Kidney (tissue), 14 donors: ENCODE results near the gene BSG. TPM values are rescaled to one million over a fixed set of nuclear protein-coding genes. Genes with fewer than 3 reads are reported as not detected.

Experiments used
- DNase-seq, 5 donors: peaks; one replicate each; pipeline ENCODE4 v3.0.0-alpha.2; 2013 to 2020
- FAIRE-seq: peaks from 2 replicates; lab custom pipeline; 2012; peaks lifted over from hg19 to GRCh38; lab: Jason Lieb, UNC
- H3K27ac ChIP-seq, 2 donors: one replicate each; pipeline ENCODE4 v1.7.0; 2013; ENCODE audit warnings: low read depth in 2 of 2, low read length in 2 of 2, inconsistent platforms in 1 of 2
- H3K27me3 ChIP-seq: one replicate; pipeline ENCODE4 v1.7.1; 2013; ENCODE audit warnings: low read length, inconsistent platforms; ENCODE audit not compliant: control insufficient read depth, insufficient read depth
- H3K36me3 ChIP-seq, 3 donors: one replicate each; pipeline versions ENCODE4 v1.7.0 to v1.7.1; 2013; ENCODE audit warnings: low read length in 3 of 3, control low read depth in 1 of 3, inconsistent platforms in 1 of 3; ENCODE audit not compliant: insufficient read depth in 3 of 3, control insufficient read depth in 2 of 3
- H3K4me1 ChIP-seq, 3 donors: one replicate each; pipeline versions ENCODE4 v1.7.0 to v1.7.1; 2013; ENCODE audit warnings: low read length in 3 of 3, inconsistent platforms in 1 of 3, low read depth in 1 of 3; ENCODE audit not compliant: control insufficient read depth in 2 of 3, insufficient read depth in 2 of 3
- H3K4me3 ChIP-seq, 3 donors: one replicate each; pipeline versions ENCODE4 v1.7.0 to v1.8.1; 2013; ENCODE audit warnings: low read length in 3 of 3, control low read depth in 1 of 3, inconsistent platforms in 1 of 3
- H3K9ac ChIP-seq, 3 donors: one replicate each; pipeline versions ENCODE4 v1.7.0 to v1.7.1; 2013; ENCODE audit warnings: low read length in 3 of 3, control low read depth in 1 of 3, inconsistent platforms in 1 of 3
- H3K9me3 ChIP-seq, 3 donors: one replicate each; pipeline versions ENCODE4 v1.7.0 to v1.7.1; 2013; ENCODE audit warnings: low read length in 3 of 3, control low read depth in 1 of 3, inconsistent platforms in 1 of 3; ENCODE audit not compliant: control insufficient read depth in 2 of 3, insufficient read depth in 1 of 3
- intact Hi-C: fragments of 100-400 bp; cut with DNase I; formaldehyde crosslinking; loops from one replicate; pipeline ENCODE4 v1.11.1; 2022
- polyA plus RNA-seq: library from polyadenylated mRNA; stranded (reverse); fragments of 350-450 nt; fragmentation: Illumina TruSeq; extraction: RNeasy Lipid Tissue Mini Kit (QIAGEN cat#74804); gene quantifications from one replicate; pipeline ENCODE4 v1.2.3, GENCODE V29; 2014; ENCODE audit warnings: low read depth, low replicate concordance; ENCODE audit not compliant: insufficient read depth
- total RNA-seq: library from RNA; stranded (reverse); fragmentation: NEBNext Ultra II Directional; extraction: Animal tissue kit (Norgen Biotek cat#: 25700); gene quantifications from one replicate; pipeline ENCODE4 v1.2.1, GENCODE V29; 2021
- TF ChIP-seq, protein P1 (sequence below): IDR thresholded peaks from 3 replicates; pipeline ENCODE4 v1.5.1; 2012; ENCODE audit warnings: mild to moderate bottlenecking, moderate library complexity, borderline replicate concordance; ENCODE audit not compliant: insufficient read depth; ENCODE audit errors: extremely low read depth
- donor health status: control.
- donor health status: control.
- donor health status: control.
- donor health status: control.
- donor health status: control.
- donor health status: DM: yes; HTN: yes; CAD: no.
- donor health status: Normal renal cell carcinoma (clear cell type).

BSG gene
- total and polyA plus RNA-seq, 2 donors from 2014 or later, result 554 to 984 TPM

- Histone ChIP-seq H3K9ac (no peak overlapping the region), H3K4me1 (no peaks in the 10 kb centered on the region), H3K4me3 (no peak overlapping the region), H3K9me3 (no peaks in the 10 kb centered on the region), H3K27ac (no peak overlapping the region), H3K36me3 (no peaks in the 10 kb centered on the region), H3K27me3 (no peaks in the 10 kb centered on the region)
- DNase-seq, result peak in 1 of 5 donors; percentile 80
- TF ChIP-seq, protein P1, sequence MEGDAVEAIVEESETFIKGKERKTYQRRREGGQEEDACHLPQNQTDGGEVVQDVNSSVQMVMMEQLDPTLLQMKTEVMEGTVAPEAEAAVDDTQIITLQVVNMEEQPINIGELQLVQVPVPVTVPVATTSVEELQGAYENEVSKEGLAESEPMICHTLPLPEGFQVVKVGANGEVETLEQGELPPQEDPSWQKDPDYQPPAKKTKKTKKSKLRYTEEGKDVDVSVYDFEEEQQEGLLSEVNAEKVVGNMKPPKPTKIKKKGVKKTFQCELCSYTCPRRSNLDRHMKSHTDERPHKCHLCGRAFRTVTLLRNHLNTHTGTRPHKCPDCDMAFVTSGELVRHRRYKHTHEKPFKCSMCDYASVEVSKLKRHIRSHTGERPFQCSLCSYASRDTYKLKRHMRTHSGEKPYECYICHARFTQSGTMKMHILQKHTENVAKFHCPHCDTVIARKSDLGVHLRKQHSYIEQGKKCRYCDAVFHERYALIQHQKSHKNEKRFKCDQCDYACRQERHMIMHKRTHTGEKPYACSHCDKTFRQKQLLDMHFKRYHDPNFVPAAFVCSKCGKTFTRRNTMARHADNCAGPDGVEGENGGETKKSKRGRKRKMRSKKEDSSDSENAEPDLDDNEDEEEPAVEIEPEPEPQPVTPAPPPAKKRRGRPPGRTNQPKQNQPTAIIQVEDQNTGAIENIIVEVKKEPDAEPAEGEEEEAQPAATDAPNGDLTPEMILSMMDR, result no peak
- no peak for FAIRE-seq
- intact Hi-C loops, result no loop called here
Measured at GRCh38 chr19:525029-525428, 47.4 kb upstream of the BSG start.

DNA sequence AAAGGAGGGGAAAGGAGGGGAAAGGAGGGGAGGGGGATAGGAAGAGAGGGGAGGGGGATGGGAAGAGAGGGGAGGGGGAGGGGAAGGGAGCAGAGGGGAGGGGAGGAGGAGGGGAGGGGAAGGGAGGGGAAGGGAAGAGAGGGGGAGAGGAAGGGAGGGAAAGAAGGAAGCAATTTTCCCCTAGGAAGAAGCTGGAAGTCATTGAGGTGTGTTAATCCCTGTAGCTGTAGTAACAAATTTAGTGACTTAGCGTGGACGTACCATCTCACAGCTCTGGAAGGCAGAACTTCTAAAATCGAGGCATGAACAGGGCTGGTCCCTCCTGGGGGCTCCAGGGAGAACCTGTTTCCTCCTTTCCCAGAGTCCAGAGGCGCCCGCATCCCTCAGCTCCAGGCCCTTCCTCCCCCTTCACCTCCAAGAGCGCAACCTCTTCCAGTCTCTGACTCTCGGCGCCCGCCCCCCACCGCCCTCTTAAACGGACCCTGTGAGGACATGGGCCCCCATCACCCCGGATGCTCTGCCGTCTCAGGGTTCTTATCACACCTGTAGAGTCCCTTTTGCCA lies 46.5 kb upstream of the BSG start:
- peaks cover 0 to 3% (median 0%) of the 10 kb centered on the region in 3 donors for H3K4me1 ChIP-seq
- no peaks in the 10 kb centered on the region for H3K36me3 ChIP-seq
- no peak overlapping the region for H3K4me3 ChIP-seq
- H3K9me3 ChIP-seq, result no peaks in the 10 kb centered on the region
- no peak for DNase-seq
- no peak overlapping the region for H3K9ac ChIP-seq
- intact Hi-C loops, result no loop called here
- TF ChIP-seq, protein P1, result no peak
- no peaks in the 10 kb centered on the region for H3K27me3 ChIP-seq
- no peak overlapping the region for H3K27ac ChIP-seq
- no peak for FAIRE-seq

DNA sequence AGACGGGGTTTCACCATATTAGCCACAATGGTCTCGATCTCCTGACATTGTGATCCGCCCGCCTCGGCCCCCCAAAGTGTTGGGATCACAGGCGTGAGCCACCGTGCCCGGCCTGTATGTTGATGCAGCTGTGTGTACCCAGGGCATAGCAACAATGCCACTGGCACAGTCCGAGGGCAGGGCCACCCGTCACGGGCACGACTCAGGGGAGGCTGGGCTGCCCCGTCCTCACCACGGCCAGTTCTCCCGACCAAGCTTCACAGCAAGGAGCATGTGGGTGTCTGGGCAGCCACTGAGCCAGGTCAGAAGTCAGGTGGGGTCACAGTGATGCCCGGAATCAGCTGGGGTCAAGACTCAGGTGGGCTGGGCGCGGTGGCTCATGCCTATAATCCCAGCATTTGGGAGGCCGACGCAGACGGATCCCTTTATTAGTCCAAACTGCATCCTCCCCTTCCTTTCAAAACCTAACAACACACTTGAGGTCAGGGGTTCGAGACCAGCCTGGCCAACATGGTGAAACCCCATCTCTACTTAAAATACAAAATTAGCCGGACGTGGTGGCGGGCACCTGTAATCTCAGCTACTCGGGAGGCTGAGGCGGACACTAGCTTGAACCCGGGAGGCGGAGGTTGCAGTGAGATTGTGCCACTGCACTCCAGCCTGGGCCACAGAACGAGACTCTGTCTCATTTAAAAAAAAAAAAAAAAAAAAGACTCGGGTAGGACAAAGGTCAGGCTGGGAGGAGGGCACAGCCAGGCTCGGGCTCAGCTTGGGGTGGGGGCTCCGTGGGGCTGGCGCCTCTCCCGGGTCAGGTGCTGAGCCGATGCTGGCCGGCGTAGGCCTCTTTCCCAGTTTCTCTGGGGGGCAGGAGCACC lies 42.0 kb upstream of the BSG start:
- H3K9me3 ChIP-seq, result no peaks in the 10 kb centered on the region
- intact Hi-C loops, result no loop called here
- H3K4me3 ChIP-seq, result peak overlapping the region; percentile 31 to 76 (median 51)
- TF ChIP-seq, protein P1, result no peak
- peaks cover 0 to 17% (median 3%) of the 10 kb centered on the region in 3 donors for H3K4me1 ChIP-seq
- peak overlapping the region; percentile 91 to 92 for H3K27ac ChIP-seq
- H3K36me3 ChIP-seq, result no peaks in the 10 kb centered on the region
- peak in 2 of 5 donors; percentile 77 to 79 for DNase-seq
- H3K9ac ChIP-seq, result peak overlapping the region in 1 of 3 donors; percentile 11
- FAIRE-seq, result no peak
- H3K27me3 ChIP-seq, result no peaks in the 10 kb centered on the region
